Adrenal gland (tissue), 12 donors: ENCODE results near the gene INSM1. TPM values are rescaled to one million over a fixed set of nuclear protein-coding genes. Genes with fewer than 3 reads are reported as not detected.

Source experiments
- DNase-seq, 7 donors: peaks; one replicate each; pipeline ENCODE4 v3.0.0-alpha.2; 2019 to 2020
- H3K27ac ChIP-seq, 5 donors: fragments of 200-600 bp; sonication (generic) in 4 of 5; 1 replicate in 3 of 5; 2 replicates in 2 of 5; pipeline versions ENCODE4 v1.5.1 to v1.8.0; 2016 to 2020; ENCODE audit warnings: mild to moderate bottlenecking in 1 of 5
- H3K27me3 ChIP-seq: fragments of 200-600 bp; 2 replicates; pipeline ENCODE4 v1.8.0; 2021
- H3K36me3 ChIP-seq, 2 donors: fragments of 200-600 bp; replicated peaks in 1 of 2; 1 replicate in 1 of 2; 2 replicates in 1 of 2; pipeline versions ENCODE4 v1.5.1 to v1.8.0; 2018 to 2022
- H3K4me1 ChIP-seq, 2 donors: fragments of 200-600 bp; replicated peaks in 1 of 2; 1 replicate in 1 of 2; 2 replicates in 1 of 2; pipeline versions ENCODE4 v1.5.1 to v1.8.0; 2018 to 2021
- H3K4me3 ChIP-seq, 4 donors: fragments of 200-600 bp; sonication (generic) in 3 of 4; one replicate each; pipeline ENCODE4 v1.5.1; 2016 to 2018
- H3K9me3 ChIP-seq, 3 donors: fragments of 200-600 bp; sonication (generic) in 1 of 3; replicated peaks in 1 of 3; 1 replicate in 2 of 3; 2 replicates in 1 of 3; pipeline versions ENCODE4 v1.5.1 to v1.8.0; 2016 to 2021
- POLR2A ChIP-seq, 2 donors: fragments of 450-650 bp; IDR thresholded peaks; one replicate each; pipeline ENCODE4 v1.6.1; 2017; ENCODE audit warnings: antibody characterized with exemption in 2 of 2, mild to moderate bottlenecking in 2 of 2, moderate library complexity in 1 of 2
- WGBS, 4 donors: extraction: QIAGEN DNeasy Blood & Tissue Kit in 2 of 4; methylation state at CpG; one replicate each; pipeline versions ENCODE4 v1.1.5 to v1.1.7; 2013 to 2017; 5-methylcytosine and 5-hydroxymethylcytosine counted together
- intact Hi-C, 2 donors: fragments of 100-400 bp; cut with DNase I; formaldehyde crosslinking; loops; one replicate each; pipeline versions ENCODE4 v1.14.1 to v1.15.0; 2022 to 2023
- polyA plus RNA-seq, 3 donors: library from polyadenylated mRNA; stranded (reverse); fragments of 200-250 nt in 2 of 3; fragments of 350-450 nt in 1 of 3; fragmentation: Illumina TruSeq in 1 of 3; extraction: RNeasy Lipid Tissue Mini Kit (QIAGEN cat#74804) in 1 of 3; gene quantifications; one replicate each; pipeline ENCODE4 v1.2.3, GENCODE V29; 2013 to 2014
- total RNA-seq, 9 donors: library from RNA; depleted of rRNA in 4 of 9; stranded (reverse); fragments of >200 nt in 4 of 9; fragments of 120-200 nt in 1 of 9; fragmentation: NEBNext Ultra II Directional in 1 of 9; extraction: Animal tissue kit (Norgen Biotek cat#: 25700) in 1 of 9; gene quantifications; one replicate each; pipeline versions ENCODE4 v1.1.0 to v1.2.4, GENCODE V29; 2013 to 2023
- TF ChIP-seq, protein P1 (sequence below), 6 experiments: fragments of 450-650 bp in 4 of 6; fragments of 200-600 bp in 2 of 6; sonication (generic) in 1 of 6; IDR thresholded peaks; 1 replicate in 5 of 6; 2 replicates in 1 of 6; pipeline versions ENCODE4 v1.5.1 to v1.8.0; 2016 to 2021; ENCODE audit warnings: antibody characterized with exemption in 6 of 6, mild to moderate bottlenecking in 2 of 6, moderate library complexity in 1 of 6
- donor health status: healthy with polysubstance abuse.
- donor health status: Bipolar disorder and iron deficiency.
- donor health status: DM: yes; HTN: yes; CAD: no.
- donor health status: DM: no; HTN: no; CAD: no.
- donor health status: DM: no; HTN: no; CAD: no.
- donor health status: DM: yes; HTN: yes; CAD: no.

Gene INSM1
- total and polyA plus RNA-seq, 12 donors = 0.10 to 20.0 (median 7.7) TPM; not detected in 3

DNA sequence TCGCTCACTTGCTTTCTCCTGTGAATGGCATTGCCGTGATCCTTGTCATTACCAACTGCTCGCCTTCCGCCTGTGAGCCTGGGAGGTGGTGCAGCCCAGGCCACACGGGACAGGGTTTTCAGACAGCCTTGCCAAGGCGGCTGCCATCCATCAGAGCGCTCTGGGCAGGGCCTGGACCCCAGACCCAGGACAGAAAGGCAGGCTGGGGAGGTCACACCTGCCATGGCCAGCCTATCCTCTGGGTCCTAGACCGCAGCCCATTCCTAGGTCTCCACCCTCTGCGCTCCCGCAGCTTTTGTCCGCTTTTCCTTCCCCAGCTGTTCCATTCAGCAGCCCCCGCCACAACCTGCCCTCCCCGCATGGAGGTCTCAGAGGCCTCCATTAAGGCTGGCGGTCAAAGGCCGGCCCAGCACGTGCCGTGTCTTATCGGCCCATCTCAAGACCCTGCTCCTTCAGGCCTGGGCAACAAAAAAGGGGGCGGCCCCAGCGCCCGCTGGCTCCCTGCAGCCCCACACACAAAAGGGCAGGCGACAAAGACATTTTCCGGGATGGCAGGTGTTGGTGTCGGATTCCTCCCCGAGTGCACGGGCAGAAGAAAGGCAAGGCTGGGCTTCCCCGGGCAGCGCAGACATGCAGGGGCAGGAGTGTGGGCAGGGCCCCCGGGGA is 28.1 kb downstream of the INSM1 start:
- no peaks in the 10 kb centered on the region for H3K36me3 ChIP-seq
- no peaks in the 10 kb centered on the region for H3K4me1 ChIP-seq
- DNase-seq = no peak
- no peaks in the 10 kb centered on the region for H3K27me3 ChIP-seq
- no peak overlapping the region for H3K27ac ChIP-seq
- no peak for TF ChIP-seq POLR2A (IDR thresholded peaks at IDR 0.05)
- H3K4me3 ChIP-seq = no peak overlapping the region
- H3K9me3 ChIP-seq = no peaks in the 10 kb centered on the region
- WGBS, 4 donors = 90 to 96% (median 95%) methylated on average over 14 to 29 of the region's 29 CpGs
- intact Hi-C loops = no loop called here

DNA sequence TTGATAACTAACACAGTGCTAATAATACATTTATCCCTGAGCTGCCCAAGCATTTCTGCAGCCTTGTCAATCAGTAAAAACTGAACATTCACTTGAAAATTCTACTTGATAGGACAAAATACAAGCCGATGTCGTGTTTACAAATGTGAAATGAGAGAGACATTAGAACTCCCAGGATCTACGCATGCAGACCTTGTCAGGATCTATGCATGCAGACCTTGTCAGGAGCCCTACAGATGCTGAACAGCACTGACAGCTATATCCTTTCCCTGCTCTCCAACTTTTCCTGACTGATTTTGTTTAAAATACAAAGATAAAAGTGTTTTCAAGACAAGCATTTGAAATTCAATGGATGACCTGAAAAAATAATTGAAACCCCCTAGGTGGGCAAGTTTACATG is 28.9 kb downstream of the INSM1 start:
- Histone ChIP-seq H3K4me1 (no peaks in the 10 kb centered on the region), H3K36me3 (no peaks in the 10 kb centered on the region), H3K27ac (no peak overlapping the region), H3K9me3 (no peaks in the 10 kb centered on the region), H3K4me3 (no peak overlapping the region), H3K27me3 (no peaks in the 10 kb centered on the region)
- WGBS, 4 donors = 91 to 98% (median 96%) methylated on average over 3 of the region's 3 CpGs
- no peak for TF ChIP-seq POLR2A (IDR thresholded peaks at IDR 0.05)
- TF ChIP-seq, protein P1, sequence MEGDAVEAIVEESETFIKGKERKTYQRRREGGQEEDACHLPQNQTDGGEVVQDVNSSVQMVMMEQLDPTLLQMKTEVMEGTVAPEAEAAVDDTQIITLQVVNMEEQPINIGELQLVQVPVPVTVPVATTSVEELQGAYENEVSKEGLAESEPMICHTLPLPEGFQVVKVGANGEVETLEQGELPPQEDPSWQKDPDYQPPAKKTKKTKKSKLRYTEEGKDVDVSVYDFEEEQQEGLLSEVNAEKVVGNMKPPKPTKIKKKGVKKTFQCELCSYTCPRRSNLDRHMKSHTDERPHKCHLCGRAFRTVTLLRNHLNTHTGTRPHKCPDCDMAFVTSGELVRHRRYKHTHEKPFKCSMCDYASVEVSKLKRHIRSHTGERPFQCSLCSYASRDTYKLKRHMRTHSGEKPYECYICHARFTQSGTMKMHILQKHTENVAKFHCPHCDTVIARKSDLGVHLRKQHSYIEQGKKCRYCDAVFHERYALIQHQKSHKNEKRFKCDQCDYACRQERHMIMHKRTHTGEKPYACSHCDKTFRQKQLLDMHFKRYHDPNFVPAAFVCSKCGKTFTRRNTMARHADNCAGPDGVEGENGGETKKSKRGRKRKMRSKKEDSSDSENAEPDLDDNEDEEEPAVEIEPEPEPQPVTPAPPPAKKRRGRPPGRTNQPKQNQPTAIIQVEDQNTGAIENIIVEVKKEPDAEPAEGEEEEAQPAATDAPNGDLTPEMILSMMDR (IDR thresholded peaks at IDR 0.05) = no peak
- no peak for DNase-seq
- intact Hi-C loops = no loop called here

DNA sequence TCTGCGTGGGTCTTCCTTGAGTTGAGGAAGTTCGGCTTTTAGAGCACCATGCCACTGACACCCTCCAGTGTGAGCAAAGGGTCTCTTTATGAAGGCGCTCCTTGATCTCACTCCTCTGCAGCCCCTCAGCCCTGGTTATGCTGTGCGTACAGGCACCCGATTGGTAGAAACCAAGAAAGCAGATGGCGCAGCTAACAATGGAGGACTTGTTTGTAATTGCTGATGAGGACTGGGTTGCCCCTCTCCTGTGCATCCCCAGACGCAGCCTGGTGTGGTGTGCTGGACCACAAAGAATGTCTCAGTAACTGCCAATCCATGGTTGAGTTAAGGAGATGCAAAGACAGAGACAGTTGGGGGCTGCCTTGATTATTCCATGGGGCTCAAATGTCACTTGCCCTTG is 30.2 kb downstream of the INSM1 start:
- 95 to 99% (median 97%) methylated on average over 7 of the region's 7 CpGs for WGBS, 4 donors
- H3K27me3 ChIP-seq = no peaks in the 10 kb centered on the region
- TF ChIP-seq POLR2A (IDR thresholded peaks at IDR 0.05) = no peak
- TF ChIP-seq, protein P1 (IDR thresholded peaks at IDR 0.05) = no peak
- no peak overlapping the region for H3K4me3 ChIP-seq
- no peak overlapping the region for H3K27ac ChIP-seq
- intact Hi-C loops = no loop called here
- H3K9me3 ChIP-seq = no peaks in the 10 kb centered on the region
- H3K36me3 ChIP-seq = no peaks in the 10 kb centered on the region
- no peaks in the 10 kb centered on the region for H3K4me1 ChIP-seq
- no peak for DNase-seq

DNA sequence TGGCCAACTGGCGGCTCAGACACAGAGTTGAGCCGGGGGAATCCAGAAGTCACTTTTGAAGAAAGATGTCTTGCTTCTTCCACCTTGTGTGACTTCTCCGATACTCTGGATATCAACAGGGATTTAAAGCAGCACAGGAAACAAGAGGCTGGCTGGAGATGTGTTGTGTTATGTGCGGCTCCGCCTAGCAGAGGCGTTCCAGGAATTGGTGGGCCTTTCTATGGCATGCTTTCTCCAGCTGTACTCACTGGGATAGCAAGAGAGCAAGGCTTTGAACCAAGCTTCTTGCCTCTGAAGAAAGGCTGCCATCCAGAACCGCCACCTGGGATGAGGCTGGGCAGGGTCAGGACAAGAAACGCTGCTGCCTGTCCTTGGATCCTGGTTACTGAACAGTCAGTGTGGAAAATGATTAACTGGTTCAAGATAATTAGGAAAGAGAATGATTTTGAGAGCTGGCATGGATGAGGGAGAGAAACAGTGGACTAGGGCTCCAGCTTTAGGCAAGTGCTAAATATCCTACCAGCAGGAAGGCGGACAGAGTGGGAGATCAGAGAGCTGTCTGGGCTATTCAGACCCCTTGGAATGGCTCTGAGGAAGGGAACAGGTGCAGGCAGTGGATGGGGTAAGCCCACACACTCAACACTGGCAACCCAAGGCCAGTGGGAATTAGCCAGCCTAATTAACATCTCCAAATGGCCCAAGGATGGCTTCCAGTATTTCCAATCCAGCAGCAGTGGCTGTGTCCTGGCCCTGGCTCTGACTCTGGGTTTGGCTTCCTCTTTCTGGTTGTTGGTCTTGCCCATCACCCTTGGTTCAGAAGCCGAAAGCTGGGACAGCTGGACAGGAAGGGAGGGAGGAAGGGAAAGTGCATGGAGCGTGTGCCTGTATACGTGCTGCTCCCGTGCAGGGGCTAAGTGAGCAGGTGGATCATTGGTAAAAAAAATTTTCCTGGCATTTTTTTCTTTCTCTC is 31.9 kb downstream of the INSM1 start:
- H3K36me3 ChIP-seq = no peaks in the 10 kb centered on the region
- intact Hi-C loops = no loop called here
- H3K27ac ChIP-seq = no peak overlapping the region
- DNase-seq = no peak
- 87 to 93% (median 91%) methylated on average over 13 of the region's 13 CpGs for WGBS, 4 donors
- TF ChIP-seq POLR2A (IDR thresholded peaks at IDR 0.05) = no peak
- TF ChIP-seq, protein P1 (IDR thresholded peaks at IDR 0.05) = no peak
- no peaks in the 10 kb centered on the region for H3K27me3 ChIP-seq
- H3K4me1 ChIP-seq = no peaks in the 10 kb centered on the region
- H3K9me3 ChIP-seq = no peaks in the 10 kb centered on the region
- H3K4me3 ChIP-seq = no peak overlapping the region
